ENCODE data around the gene KL. TPM values are rescaled to one million over a fixed set of nuclear protein-coding genes. Genes with fewer than 3 reads are reported as not detected.

KL gene
- total and polyA plus RNA-seq, 4 donors, result 1.7 to 8.5 (median 2.5) TPM

DNA sequence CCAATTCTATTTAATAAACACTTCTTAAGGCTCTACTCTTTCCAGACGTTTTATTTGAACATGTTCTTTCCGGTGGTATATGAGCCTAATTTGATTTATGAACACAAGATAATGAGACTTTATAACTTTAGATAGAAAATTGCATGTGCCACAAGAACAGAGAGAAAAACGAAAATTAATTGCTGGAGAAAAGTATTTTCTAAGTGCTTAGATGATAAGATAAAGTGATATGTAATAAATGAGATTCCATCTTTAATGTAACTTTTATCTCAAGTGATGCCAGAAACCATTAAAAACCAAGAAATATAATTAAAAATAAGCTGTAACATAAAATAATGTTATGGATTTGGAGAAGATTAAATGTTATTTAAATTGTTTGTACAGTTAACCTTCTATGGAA, 33.2 kb upstream of the KL start:
- H3K27ac ChIP-seq (ENCODE audit: low read depth, low read length), result no peak overlapping the region
- no CpG with 5 or more reads among the region's 3 CpGs for WGBS (ENCODE audit: insufficient coverage)
- no peaks in the 10 kb centered on the region for H3K27me3 ChIP-seq (ENCODE audit: control insufficient read depth, insufficient read depth, low read length)
- DNase-seq (ENCODE audit: low read depth in 4 of 6, low spot score in 6 of 6), result no peak
- no peaks in the 10 kb centered on the region for H3K36me3 ChIP-seq (ENCODE audit: control insufficient read depth, insufficient read depth, low read length)
- no peaks in the 10 kb centered on the region for H3K9me3 ChIP-seq (ENCODE audit: control insufficient read depth, insufficient read depth, low read length)
- H3K4me1 ChIP-seq (ENCODE audit: control insufficient read depth, insufficient read depth, low read length), result no peaks in the 10 kb centered on the region
- H3K4me3 ChIP-seq (ENCODE audit: low read depth, low read length), result no peak overlapping the region

- Histone ChIP-seq H3K4me3 (ENCODE audit: low read depth, low read length) (no peak overlapping the region), H3K27ac (ENCODE audit: low read depth, low read length) (no peak overlapping the region), H3K4me1 (ENCODE audit: control insufficient read depth, insufficient read depth, low read length) (no peaks in the 10 kb centered on the region), H3K27me3 (ENCODE audit: control insufficient read depth, insufficient read depth, low read length) (no peaks in the 10 kb centered on the region), H3K9me3 (ENCODE audit: control insufficient read depth, insufficient read depth, low read length) (no peaks in the 10 kb centered on the region), H3K36me3 (ENCODE audit: control insufficient read depth, insufficient read depth, low read length) (no peaks in the 10 kb centered on the region)
- no peak for DNase-seq (ENCODE audit: low read depth in 4 of 6, low spot score in 6 of 6)
- 83% methylated on average over 7 of the region's 10 CpGs for WGBS (ENCODE audit: insufficient coverage)
Measured at GRCh38 chr13:32984857-32985626, 31.2 kb upstream of the KL start.

DNA sequence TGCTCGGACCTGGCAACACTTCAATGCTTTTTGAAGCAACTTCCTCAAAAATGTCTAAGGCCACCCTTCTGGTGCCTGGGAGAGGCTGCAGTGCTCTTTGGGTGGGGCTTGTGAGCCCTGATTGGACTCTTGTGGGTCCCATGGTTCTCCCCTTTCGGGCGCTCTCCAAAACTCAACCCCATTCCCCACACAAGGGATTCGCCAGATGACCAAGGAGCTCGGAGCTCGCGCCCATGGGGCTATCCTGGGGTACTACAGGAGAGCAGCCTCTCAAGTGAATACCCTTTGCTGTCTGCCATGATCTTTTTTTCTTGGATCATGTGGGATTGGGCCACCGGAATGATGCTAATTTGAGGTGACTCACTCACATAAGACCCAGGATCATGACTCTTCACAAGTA, 29.7 kb upstream of the KL start:
- no peak overlapping the region for H3K27ac ChIP-seq (ENCODE audit: low read depth, low read length)
- no peak overlapping the region for H3K4me3 ChIP-seq (ENCODE audit: low read depth, low read length)
- no peaks in the 10 kb centered on the region for H3K27me3 ChIP-seq (ENCODE audit: control insufficient read depth, insufficient read depth, low read length)
- H3K4me1 ChIP-seq (ENCODE audit: control insufficient read depth, insufficient read depth, low read length), result no peaks in the 10 kb centered on the region
- H3K9me3 ChIP-seq (ENCODE audit: control insufficient read depth, insufficient read depth, low read length), result no peaks in the 10 kb centered on the region
- 100% methylated on average over 6 of the region's 8 CpGs for WGBS (ENCODE audit: insufficient coverage)
- no peaks in the 10 kb centered on the region for H3K36me3 ChIP-seq (ENCODE audit: control insufficient read depth, insufficient read depth, low read length)
- DNase-seq (ENCODE audit: low read depth in 4 of 6, low spot score in 6 of 6), result no peak

- Histone ChIP-seq H3K27ac (ENCODE audit: low read depth, low read length) (no peak overlapping the region), H3K9me3 (ENCODE audit: control insufficient read depth, insufficient read depth, low read length) (no peaks in the 10 kb centered on the region), H3K4me3 (ENCODE audit: low read depth, low read length) (no peak overlapping the region), H3K27me3 (ENCODE audit: control insufficient read depth, insufficient read depth, low read length) (no peaks in the 10 kb centered on the region), H3K36me3 (ENCODE audit: control insufficient read depth, insufficient read depth, low read length) (no peaks in the 10 kb centered on the region), H3K4me1 (ENCODE audit: control insufficient read depth, insufficient read depth, low read length) (no peaks in the 10 kb centered on the region)
- whole genome bisulfite sequencing (ENCODE audit: insufficient coverage), result 100% methylated on average over 1 of the region's 1 CpG
- no peak for DNase-seq (ENCODE audit: low read depth in 4 of 6, low spot score in 6 of 6)
Measured at GRCh38 chr13:32987462-32987861, 28.8 kb upstream of the KL start.

GRCh38 chr13:32988608-32989289, 27.5 kb upstream of the KL start:
- 92% methylated on average over 4 of the region's 8 CpGs for WGBS (ENCODE audit: insufficient coverage)
- Histone ChIP-seq H3K27ac (ENCODE audit: low read depth, low read length) (no peak overlapping the region), H3K27me3 (ENCODE audit: control insufficient read depth, insufficient read depth, low read length) (no peaks in the 10 kb centered on the region), H3K4me3 (ENCODE audit: low read depth, low read length) (no peak overlapping the region), H3K4me1 (ENCODE audit: control insufficient read depth, insufficient read depth, low read length) (no peaks in the 10 kb centered on the region), H3K36me3 (ENCODE audit: control insufficient read depth, insufficient read depth, low read length) (no peaks in the 10 kb centered on the region), H3K9me3 (ENCODE audit: control insufficient read depth, insufficient read depth, low read length) (no peaks in the 10 kb centered on the region)
- DNase-seq (ENCODE audit: low read depth in 4 of 6, low spot score in 6 of 6), result no peak

DNA sequence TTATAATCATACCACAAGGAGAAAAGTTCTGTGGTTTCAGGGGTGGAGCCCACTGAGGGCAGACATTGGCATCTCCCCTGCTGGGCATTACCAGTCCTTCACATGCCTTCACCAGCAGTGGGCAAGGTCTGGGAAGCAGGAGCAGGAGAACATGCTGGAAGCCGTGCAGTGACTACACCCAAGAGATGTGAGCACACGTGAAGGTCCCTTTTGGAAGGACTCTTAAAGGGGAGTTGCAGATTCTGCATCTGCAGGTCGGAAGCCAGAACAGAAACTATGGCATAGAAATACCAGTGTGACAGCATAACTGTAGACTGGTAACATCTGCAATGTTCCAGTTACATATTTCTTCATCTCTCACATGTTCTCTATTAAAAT, 26.9 kb upstream of the KL start:
- WGBS (ENCODE audit: insufficient coverage), result 80% methylated on average over 2 of the region's 3 CpGs

GRCh38 chr13:32989942-32990341, 26.3 kb upstream of the KL start:
- no peaks in the 10 kb centered on the region for H3K9me3 ChIP-seq (ENCODE audit: control insufficient read depth, insufficient read depth, low read length)
- H3K4me1 ChIP-seq (ENCODE audit: control insufficient read depth, insufficient read depth, low read length), result no peaks in the 10 kb centered on the region
- H3K4me3 ChIP-seq (ENCODE audit: low read depth, low read length), result no peak overlapping the region
- H3K36me3 ChIP-seq (ENCODE audit: control insufficient read depth, insufficient read depth, low read length), result no peaks in the 10 kb centered on the region
- no peaks in the 10 kb centered on the region for H3K27me3 ChIP-seq (ENCODE audit: control insufficient read depth, insufficient read depth, low read length)
- DNase-seq (ENCODE audit: low read depth in 4 of 6, low spot score in 6 of 6), result no peak
- no CpG with 5 or more reads among the region's 3 CpGs for WGBS (ENCODE audit: insufficient coverage)
- H3K27ac ChIP-seq (ENCODE audit: low read depth, low read length), result no peak overlapping the region

More for the DNA sequence above, 26.9 kb upstream of the KL start:
- Histone ChIP-seq H3K27me3 (ENCODE audit: control insufficient read depth, insufficient read depth, low read length) (no peaks in the 10 kb centered on the region), H3K4me3 (ENCODE audit: low read depth, low read length) (no peak overlapping the region), H3K4me1 (ENCODE audit: control insufficient read depth, insufficient read depth, low read length) (no peaks in the 10 kb centered on the region), H3K36me3 (ENCODE audit: control insufficient read depth, insufficient read depth, low read length) (no peaks in the 10 kb centered on the region), H3K27ac (ENCODE audit: low read depth, low read length) (no peak overlapping the region), H3K9me3 (ENCODE audit: control insufficient read depth, insufficient read depth, low read length) (no peaks in the 10 kb centered on the region)
- DNase-seq (ENCODE audit: low read depth in 4 of 6, low spot score in 6 of 6), result no peak

DNA sequence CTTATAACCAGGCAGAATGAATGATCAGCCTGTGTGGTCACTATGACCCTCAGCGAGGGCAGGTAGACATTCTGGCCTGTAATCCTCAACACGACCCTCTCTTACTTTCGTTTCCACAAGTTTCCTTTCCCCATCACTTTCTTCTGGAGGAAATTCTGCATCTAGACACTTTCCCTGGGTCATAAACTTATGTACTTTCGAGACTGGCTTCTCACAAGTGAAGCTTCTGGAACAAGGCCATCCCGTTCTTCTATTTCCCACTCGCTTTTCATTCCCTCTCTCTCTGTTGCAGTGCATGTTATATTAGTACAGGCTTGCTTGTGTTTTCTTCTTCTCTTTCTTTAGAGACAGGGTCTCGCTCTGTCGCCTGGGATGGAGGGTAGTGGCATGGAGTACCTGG, 23.1 kb upstream of the KL start:
- H3K4me1 ChIP-seq (ENCODE audit: control insufficient read depth, insufficient read depth, low read length), result no peaks in the 10 kb centered on the region
- H3K9me3 ChIP-seq (ENCODE audit: control insufficient read depth, insufficient read depth, low read length), result no peaks in the 10 kb centered on the region
- H3K36me3 ChIP-seq (ENCODE audit: control insufficient read depth, insufficient read depth, low read length), result no peaks in the 10 kb centered on the region
- H3K4me3 ChIP-seq (ENCODE audit: low read depth, low read length), result no peak overlapping the region
- no peak overlapping the region for H3K27ac ChIP-seq (ENCODE audit: low read depth, low read length)
- DNase-seq (ENCODE audit: low read depth in 4 of 6, low spot score in 6 of 6), result no peak
- H3K27me3 ChIP-seq (ENCODE audit: control insufficient read depth, insufficient read depth, low read length), result peaks cover 2% of the 10 kb centered on the region
- 84% methylated on average over 4 of the region's 8 CpGs for WGBS (ENCODE audit: insufficient coverage)

DNA sequence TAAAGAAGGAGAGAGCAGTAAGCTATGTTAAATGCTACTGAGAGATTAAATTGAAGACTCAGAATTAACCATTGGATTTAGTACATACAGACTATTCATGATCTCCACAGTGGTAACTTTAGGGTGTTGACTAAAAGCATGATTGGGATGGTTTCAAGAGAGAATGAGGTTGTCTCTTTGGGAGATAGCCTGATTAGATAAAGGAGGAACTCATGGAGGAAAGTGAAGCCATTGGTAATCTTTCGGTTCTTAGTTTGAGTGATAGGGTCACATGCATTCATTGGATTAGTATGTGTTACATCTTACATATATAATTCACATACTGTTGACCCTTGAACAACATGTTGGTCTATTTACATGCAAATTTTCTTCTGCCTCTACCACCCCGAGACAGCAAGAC, 18.8 kb upstream of the KL start:
- DNase-seq (ENCODE audit: low read depth in 4 of 6, low spot score in 6 of 6), result no peak
- H3K9me3 ChIP-seq (ENCODE audit: control insufficient read depth, insufficient read depth, low read length), result no peaks in the 10 kb centered on the region
- 100% methylated on average over 1 of the region's 2 CpGs for WGBS (ENCODE audit: insufficient coverage)
- H3K27ac ChIP-seq (ENCODE audit: low read depth, low read length), result no peak overlapping the region
- no peaks in the 10 kb centered on the region for H3K4me1 ChIP-seq (ENCODE audit: control insufficient read depth, insufficient read depth, low read length)
- no peaks in the 10 kb centered on the region for H3K36me3 ChIP-seq (ENCODE audit: control insufficient read depth, insufficient read depth, low read length)
- H3K4me3 ChIP-seq (ENCODE audit: low read depth, low read length), result no peak overlapping the region
- H3K27me3 ChIP-seq (ENCODE audit: control insufficient read depth, insufficient read depth, low read length), result peaks cover 2% of the 10 kb centered on the region

GRCh38 chr13:32998966-32999365, 17.3 kb upstream of the KL start:
- Histone ChIP-seq H3K4me1 (ENCODE audit: control insufficient read depth, insufficient read depth, low read length) (no peaks in the 10 kb centered on the region), H3K36me3 (ENCODE audit: control insufficient read depth, insufficient read depth, low read length) (no peaks in the 10 kb centered on the region), H3K4me3 (ENCODE audit: low read depth, low read length) (no peak overlapping the region), H3K9me3 (ENCODE audit: control insufficient read depth, insufficient read depth, low read length) (no peaks in the 10 kb centered on the region), H3K27ac (ENCODE audit: low read depth, low read length) (no peak overlapping the region), H3K27me3 (ENCODE audit: control insufficient read depth, insufficient read depth, low read length) (peaks cover 2% of the 10 kb centered on the region)
- DNase-seq (ENCODE audit: low read depth in 4 of 6, low spot score in 6 of 6), result no peak
- WGBS (ENCODE audit: insufficient coverage), result 87% methylated on average over 5 of the region's 5 CpGs
